ENCODE data around the gene NPBWR2.

GRCh38 chr20:64083804-64084684, 23.3 kb downstream of the NPBWR2 start, which contains the start of gene LKAAEAR1:
- TF ChIP-seq, protein P1, sequence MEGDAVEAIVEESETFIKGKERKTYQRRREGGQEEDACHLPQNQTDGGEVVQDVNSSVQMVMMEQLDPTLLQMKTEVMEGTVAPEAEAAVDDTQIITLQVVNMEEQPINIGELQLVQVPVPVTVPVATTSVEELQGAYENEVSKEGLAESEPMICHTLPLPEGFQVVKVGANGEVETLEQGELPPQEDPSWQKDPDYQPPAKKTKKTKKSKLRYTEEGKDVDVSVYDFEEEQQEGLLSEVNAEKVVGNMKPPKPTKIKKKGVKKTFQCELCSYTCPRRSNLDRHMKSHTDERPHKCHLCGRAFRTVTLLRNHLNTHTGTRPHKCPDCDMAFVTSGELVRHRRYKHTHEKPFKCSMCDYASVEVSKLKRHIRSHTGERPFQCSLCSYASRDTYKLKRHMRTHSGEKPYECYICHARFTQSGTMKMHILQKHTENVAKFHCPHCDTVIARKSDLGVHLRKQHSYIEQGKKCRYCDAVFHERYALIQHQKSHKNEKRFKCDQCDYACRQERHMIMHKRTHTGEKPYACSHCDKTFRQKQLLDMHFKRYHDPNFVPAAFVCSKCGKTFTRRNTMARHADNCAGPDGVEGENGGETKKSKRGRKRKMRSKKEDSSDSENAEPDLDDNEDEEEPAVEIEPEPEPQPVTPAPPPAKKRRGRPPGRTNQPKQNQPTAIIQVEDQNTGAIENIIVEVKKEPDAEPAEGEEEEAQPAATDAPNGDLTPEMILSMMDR (IDR thresholded peaks at IDR 0.05; ENCODE audit: low read depth, low read length, missing input control) = no peak
- TF ChIP-seq JUND (IDR thresholded peaks at IDR 0.05) (no peak), RAD21 (IDR thresholded peaks at IDR 0.05) (no peak), TAF1 (conservative IDR thresholded peaks at IDR 0.05) (no peak), EGR1 (IDR thresholded peaks at IDR 0.05; ENCODE audit: low read depth in 2 of 2) (no peak), FOXA1 (IDR thresholded peaks at IDR 0.05) (no peak), ATF3 (IDR thresholded peaks at IDR 0.05) (no peak), MAX (IDR thresholded peaks at IDR 0.05) (no peak), GABPA (IDR thresholded peaks at IDR 0.05 in 1 of 2, conservative IDR thresholded peaks at IDR 0.05 in 1 of 2) (no peak), SP1 (IDR thresholded peaks at IDR 0.05) (no peak), ZBTB33 (IDR thresholded peaks at IDR 0.05) (no peak), HNF4G (IDR thresholded peaks at IDR 0.05) (no peak)
- TF ChIP-seq, protein P2, sequence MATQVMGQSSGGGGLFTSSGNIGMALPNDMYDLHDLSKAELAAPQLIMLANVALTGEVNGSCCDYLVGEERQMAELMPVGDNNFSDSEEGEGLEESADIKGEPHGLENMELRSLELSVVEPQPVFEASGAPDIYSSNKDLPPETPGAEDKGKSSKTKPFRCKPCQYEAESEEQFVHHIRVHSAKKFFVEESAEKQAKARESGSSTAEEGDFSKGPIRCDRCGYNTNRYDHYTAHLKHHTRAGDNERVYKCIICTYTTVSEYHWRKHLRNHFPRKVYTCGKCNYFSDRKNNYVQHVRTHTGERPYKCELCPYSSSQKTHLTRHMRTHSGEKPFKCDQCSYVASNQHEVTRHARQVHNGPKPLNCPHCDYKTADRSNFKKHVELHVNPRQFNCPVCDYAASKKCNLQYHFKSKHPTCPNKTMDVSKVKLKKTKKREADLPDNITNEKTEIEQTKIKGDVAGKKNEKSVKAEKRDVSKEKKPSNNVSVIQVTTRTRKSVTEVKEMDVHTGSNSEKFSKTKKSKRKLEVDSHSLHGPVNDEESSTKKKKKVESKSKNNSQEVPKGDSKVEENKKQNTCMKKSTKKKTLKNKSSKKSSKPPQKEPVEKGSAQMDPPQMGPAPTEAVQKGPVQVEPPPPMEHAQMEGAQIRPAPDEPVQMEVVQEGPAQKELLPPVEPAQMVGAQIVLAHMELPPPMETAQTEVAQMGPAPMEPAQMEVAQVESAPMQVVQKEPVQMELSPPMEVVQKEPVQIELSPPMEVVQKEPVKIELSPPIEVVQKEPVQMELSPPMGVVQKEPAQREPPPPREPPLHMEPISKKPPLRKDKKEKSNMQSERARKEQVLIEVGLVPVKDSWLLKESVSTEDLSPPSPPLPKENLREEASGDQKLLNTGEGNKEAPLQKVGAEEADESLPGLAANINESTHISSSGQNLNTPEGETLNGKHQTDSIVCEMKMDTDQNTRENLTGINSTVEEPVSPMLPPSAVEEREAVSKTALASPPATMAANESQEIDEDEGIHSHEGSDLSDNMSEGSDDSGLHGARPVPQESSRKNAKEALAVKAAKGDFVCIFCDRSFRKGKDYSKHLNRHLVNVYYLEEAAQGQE (IDR thresholded peaks at IDR 0.05) = no peak

All from liver (tissue), 3 donors.